A673 (cell line): ENCODE data around the gene TAPBPL.

ENCODE experiments used
- CTCF ChIP-seq: fragments of 300-800, 200-600 bp; sonication (generic); conservative IDR thresholded peaks from 2 replicates; pipeline ENCODE4 v1.5.1; 2017; ENCODE audit warnings: low read depth, mild to moderate bottlenecking, antibody characterized with exemption, low read length, moderate library complexity, mixed read lengths
- EZH2 ChIP-seq: fragments of 200-600 bp; sonication (generic); IDR thresholded peaks from 2 replicates; pipeline ENCODE4 v1.6.1; 2017; ENCODE audit warnings: borderline replicate concordance, low read depth, mild to moderate bottlenecking, mixed read lengths, antibody characterized with exemption, low read length; ENCODE audit not compliant: poor library complexity, severe bottlenecking

- TF ChIP-seq CTCF (no peak), EZH2 (no peak)
Observed at GRCh38 chr12:6444031-6444430, 7.8 kb upstream of the TAPBPL start.
